HG03521 (cell line): Measurements from ENCODE around the gene PHF20.
"Not testable (repeated sequence)": the region's sequence is repeated elsewhere in the genome, so short reads cannot be mapped to it uniquely, and the experiment has no call there.

ENCODE experiments used
- ATAC-seq: cut with Tn5 transposase; IDR thresholded peaks from one replicate; pipeline ENCODE4 v1.9.1; 2021; ENCODE audit warnings: mild to moderate bottlenecking, moderate library complexity; ENCODE audit not compliant: unreplicated experiment

The PHF20 gene

DNA sequence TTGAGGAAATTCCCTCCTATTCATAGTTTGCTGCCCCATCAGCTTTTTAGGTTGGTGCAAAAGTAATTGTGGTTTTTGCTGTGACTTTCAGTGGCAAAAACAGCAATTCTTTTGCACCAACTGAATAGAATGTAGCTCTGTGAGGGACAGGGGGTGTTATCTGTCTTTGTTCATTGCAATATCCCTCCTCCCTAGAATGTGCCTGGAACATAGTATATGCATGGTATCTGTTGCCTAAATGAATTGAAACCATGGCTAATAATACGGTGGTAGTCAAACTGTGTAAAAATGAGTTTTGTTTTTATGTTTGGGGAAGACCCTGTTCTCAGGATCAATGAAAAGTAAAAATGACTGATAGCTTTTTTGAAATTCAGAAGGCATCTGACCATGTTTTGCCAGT lies 137.4 kb downstream of the PHF20 start:
- no peak for ATAC-seq

DNA sequence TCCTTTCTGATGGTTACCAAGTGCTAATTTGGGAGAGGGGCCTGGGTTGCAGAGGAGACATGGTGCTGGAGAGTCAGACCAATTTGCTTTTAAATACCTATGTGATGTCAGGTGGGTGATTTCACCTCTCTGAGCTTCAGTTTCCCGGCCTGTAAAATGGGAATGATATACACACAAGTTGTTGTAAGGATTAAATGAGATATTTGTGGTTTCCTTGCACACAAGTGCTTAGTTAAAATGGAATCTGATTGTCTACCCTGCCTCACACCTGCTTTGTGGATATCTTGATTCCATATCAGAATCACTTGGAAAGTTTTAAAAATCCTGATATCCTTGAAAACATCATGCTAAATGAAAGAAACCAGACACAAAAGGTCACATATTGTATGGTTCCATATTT lies 138.0 kb downstream of the PHF20 start:
- ATAC-seq, result no peak

DNA sequence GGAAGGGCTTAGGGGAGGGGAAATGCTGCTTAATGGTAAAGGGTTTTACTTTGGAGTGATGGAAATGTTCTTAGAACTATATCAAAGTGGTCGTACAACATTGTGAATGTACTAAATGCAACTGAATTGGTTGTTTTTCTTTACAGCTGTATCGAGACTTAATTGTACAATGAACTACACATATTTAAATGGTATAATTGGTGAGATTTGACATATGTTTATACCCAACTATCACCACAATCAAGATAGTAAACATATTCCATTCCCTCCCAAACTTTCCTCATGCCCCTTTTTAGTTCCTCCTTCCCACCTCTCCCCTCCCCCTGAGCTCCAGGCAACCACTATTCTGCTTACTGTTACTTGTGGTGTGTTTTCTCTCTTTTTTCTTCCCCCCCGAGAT lies 138.4 kb downstream of the PHF20 start:
- no peak for ATAC-seq

DNA sequence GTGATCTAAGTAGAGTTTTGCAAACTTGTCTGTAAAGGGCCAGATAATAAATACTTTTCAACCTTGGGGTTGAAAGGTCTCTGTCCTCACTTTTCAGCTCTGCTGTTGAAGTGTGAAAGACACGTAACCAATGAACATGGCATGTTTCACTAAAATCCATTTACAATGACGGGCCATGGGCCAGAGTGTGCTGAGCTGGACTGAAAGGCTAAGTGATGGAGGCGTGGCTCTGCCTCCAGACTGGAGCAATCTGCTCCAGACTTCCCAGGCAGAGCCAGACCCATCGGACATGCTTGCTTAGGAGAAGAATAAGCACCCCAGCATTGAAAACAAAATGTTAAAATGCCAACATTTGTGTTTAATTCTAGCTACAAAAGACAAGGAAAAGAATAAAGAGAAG lies 141.1 kb downstream of the PHF20 start:
- ATAC-seq, result no peak

DNA sequence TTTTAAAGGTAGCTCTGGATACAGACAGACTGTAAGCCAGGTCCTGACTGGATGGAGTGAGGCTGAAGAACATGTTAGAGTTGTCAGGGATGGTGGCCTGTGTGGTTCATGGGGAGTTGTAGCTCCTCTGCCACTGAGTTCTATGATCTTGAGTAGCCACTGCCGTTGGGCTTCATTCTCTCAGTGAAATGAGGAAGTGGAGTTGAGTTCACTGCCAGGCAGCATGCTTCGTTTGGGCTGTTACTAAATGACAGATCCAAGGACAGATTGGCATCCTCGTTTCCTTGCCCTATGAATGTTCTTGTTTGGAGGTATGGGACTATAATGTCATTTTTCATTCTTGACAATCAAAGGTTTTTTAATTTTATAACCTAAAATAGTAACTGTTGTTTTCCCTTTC lies 145.3 kb downstream of the PHF20 start:
- no peak for ATAC-seq

DNA sequence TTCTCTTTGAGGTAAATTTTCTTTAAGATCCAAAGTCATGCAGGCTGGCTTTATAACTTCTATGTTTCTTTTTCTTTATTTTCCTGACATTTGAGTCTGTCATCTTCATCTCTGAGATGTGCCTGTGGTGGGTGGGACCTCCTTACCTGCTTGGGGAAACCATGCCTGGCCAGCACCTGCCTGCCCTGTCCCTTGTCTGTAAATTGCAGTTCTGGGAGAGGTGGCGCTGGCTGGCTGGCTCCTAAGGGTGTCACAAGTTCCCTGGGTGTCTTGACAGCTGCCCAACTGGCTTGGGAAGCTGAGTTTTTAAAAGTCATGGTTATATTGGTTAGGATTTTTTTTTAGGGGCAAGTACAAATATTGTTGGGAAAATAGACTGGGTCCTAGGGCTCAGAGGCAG lies 146.2 kb downstream of the PHF20 start:
- ATAC-seq, result no peak

DNA sequence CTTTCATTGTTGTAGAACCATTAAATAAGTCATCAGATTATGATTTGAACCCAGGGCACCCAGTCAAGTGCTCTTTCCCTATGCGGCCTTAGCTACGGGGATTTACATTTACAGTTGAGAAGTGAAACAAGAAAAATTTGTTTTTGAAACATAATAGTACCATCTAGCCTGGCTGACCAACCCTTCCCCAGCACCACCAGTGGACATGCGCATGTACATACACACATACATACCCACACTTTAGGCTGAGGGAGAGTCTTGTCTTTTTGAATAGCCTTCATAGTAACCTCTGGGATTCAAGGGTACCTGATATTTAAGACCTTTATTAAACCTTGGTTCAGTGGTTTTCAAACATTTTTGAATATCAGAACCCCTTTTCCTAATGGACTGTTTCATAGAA lies 148.7 kb downstream of the PHF20 start:
- ATAC-seq, result no peak

DNA sequence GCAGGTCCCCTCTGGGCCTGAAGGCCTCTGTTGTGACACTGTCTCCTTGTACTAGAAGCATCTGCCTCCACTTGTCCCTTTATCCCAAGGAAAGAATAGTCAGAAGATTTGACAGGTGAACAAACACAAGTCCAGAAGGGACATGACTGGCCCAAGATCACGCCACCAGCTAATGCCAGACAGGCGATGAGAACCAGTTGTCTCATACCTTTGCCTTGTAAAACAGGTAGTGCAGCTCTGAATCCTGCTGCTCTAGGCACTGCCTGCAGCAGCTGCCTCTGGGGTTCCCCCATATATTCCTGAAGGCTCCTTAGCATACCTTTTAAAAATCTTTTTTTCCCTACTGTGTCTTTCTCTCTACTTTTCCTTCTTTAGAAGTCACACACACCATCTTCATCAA lies 157.5 kb downstream of the PHF20 start:
- ATAC-seq, result no peak

DNA sequence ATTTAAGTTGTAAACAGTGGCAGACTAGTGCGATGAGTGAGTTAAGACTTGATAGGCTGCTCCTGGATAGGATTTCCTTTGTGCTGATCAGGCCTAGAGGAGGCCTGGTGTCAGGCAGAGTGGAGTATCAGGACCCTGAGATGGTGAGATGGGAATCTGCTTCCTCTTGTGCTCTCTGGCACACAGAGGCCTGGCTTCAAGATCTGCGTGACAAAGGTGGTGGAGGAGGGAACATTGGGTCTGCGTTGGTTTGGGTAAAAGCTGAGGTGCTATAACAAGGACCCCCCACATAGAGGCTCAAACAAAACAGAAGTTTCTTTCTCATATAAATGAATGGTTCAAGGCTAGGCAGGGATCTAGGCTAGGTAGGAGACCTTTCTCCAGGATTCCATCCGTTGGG lies 162.2 kb downstream of the PHF20 start:
- ATAC-seq, result no peak

DNA sequence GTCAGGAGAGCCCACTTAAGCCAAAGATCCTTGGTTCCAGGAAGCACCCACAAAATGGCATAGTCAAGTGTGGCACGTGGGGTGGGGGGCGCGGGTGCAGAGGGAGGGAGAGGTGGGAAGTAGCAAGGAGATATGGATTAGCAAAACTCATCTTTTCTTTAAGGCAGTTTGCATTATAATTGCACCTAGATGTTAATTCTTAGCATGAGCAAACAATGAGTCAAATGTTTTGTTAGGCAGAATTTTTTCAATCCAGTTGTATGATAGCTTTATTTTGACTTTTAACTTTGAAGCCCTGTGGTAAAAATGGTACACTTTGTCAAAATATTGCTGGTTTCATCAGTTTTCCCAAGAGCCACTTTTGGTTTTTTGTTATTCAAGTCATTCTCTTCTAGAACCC lies 167.4 kb downstream of the PHF20 start:
- no peak for ATAC-seq

DNA sequence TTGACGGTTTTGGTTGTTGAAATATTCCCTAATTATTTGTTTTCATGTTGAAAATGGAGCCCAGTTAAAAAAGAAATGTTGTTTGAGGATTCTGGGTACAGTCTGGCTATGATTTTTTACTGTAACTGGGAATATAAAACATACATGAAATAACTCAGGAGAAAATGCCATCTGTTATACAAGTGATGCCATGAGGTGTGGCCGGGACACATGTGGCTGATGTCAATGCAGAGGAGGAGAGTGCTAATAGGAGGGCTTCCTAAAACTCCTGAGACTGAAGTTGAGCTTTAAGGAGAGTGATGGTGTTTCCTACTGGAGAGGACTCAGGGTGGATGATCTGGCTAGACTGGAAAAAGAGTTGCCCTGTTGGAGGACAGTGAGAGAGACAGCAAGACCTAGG lies 169.8 kb downstream of the PHF20 start:
- no peak for ATAC-seq

DNA sequence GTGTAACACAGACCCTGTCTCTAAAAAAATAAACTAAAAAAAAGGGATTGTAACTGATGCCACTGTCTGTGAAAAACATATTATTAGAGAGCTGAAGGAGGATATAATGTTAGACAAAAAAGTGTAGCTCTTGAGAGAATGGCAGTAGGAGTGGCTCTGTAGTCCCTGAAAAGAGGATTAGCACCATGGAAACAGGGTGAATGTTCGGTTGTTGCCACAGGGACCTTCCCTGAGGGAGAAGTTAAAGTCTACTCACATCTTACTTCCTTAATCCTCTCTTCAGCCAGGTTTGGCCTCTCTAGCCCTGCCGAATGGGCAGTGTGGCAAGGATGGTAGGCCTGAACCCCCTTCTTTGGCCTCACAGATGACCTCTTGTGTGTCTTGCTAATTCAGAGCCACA lies 170.4 kb downstream of the PHF20 start:
- ATAC-seq, result no peak

DNA sequence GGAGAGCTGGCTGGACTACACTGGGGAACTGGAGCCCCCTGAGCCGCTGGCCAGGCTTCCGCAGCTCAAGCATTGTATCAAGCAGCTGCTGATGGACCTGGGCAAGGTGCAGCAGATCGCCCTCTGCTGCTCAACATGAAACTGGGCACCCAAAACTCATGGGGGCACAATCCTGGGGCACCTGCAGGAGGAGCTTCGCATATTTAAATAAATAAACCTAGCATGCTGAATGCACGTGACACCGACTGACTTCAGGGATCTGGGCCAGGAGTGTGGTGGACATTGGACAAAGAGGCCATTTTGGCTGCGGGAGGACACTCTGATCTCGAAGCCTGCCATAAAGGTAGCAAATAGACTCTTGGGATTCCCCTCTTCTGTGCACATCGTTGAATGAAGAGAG lies 175.7 kb downstream of the PHF20 start:
- ATAC-seq, result no peak

DNA sequence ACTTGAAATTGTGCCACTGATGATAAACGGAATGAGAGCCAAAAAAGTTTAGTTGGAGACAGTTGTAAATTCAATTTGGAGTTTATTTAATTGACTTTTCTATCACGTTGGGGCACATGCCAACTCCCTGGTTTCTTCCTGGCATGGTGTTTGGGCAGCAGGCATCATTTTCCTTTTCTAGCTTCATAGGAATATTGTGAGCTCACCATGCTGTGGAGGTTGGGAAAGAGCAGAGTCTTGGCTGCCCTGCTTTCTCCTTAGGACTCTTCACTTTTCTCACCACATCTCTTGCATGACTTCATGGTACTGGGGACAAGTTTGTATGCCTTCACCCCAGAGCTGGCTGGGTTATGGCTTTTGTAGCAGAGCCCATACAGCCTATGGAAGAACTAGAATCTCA lies 176.1 kb downstream of the PHF20 start:
- no peak for ATAC-seq

DNA sequence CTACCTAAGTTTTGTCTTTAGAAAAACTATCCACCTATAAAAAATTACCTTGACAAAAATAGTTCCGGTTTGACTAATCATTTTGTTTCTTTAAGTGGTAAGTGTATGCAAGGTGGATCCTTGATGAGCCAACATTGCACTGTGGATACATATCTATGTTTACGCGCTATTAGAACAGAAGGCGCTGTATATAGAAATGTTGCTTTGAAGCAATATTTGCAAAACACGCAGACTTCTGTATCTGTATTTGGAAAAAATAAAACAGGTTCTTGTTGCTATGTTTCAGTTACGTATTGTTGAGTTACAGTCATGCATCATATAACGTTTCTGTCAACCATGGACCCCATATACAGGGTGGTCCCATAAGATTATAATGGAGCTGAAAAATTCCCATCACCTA lies 178.3 kb downstream of the PHF20 start:
- ATAC-seq, result no peak

DNA sequence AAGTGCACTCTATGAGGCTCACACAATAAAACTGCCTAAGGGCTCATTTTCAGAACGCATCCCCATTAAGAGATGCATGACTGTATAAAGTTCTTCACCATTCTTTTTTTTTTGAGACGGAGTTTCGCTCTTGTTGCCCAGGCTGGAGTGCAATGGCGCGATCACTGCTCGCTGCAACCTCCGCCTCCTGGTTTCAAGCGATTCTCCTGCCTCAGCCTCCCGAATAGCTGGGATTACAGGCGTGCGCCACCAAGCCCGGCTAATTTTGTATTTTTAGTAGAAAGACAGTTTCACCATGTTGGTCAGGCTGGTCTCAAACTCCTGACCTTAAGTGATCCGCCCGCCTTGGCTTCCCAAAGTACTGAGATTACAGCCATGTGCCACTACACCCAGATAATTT lies 180.3 kb downstream of the PHF20 start:
- not testable (repeated sequence) for ATAC-seq

DNA sequence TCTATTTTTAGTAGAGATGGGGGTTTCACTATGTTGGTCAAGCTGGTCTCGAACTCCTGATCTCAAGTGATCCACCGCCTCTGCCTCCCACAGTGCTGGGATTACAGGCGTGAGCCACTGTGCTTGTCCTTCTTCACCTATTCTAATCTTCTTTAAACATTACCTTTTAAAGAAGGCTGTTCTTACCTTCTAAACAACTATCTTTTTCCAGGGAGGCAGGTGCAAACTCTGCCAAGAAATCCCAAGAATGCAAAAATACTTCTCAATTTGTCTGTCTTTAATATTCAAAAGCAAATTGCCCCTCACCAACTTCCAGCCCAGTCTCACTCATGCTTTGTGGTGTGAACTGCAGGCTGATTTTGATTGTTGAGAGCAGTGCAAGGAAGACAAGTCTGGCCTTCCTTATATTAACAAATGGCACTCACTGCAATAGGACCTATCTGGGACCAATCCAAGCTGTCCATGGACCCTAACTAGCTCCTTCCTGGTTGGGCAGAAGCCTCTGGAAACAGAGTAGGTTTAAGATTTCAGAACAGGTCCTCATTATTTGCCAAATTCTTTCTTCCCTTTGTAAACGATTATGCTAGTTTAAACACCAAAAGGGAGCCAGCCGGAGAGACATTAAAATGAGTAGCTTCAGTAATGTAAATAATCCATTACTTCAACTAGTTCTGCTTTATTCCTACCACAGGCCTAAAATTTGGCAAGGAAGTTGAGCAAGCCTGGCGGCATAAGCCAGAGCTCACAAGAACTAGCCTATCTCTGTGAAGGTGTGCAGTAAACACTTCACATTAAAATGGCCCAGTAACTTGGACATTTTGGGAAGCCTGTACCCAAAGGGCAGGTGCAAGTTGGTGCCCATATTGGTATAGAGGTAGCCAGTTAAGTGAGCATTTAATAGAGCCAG lies 180.9 kb downstream of the PHF20 start:
- no peak for ATAC-seq

DNA sequence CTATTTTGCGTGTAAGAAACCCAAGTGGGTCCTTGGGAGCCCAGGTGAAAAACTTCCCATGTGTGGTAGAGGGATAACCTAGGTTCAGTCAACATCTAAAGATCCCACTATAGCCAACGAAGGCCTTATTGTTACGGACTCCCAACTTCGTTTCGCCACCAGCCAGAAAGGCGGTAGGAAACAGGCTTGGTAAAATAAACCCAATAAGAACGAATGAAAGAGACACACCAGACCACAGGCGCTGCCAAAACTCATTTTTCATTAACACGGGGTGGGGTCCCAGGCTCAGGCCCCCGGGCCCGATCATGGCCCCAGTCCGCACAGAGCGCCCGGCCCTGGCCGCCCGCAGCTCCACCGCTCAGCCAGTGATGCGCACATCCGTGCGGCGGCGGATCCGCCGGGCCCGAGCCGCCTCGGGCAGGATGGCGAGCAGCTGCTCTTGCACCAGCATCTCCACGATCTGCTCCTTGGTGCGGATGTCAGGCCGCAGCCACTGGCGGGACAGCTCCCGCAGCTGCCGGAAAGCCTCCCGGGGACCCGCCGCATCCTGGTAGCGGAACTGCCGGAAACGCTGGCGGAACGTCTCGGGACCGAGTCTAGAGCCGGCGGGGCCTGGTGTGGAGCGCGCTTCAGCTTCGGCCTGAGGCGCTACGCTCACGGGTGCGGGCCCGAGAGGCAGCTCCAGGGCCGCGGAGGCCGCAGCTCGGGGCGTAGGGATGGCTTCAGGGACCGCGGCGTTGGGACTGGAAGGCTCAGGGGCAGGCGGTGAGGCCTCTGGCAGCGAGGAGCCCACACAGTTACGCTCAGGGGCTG lies 181.8 kb downstream of the PHF20 start:
- ATAC-seq, result peak; percentile 21

DNA sequence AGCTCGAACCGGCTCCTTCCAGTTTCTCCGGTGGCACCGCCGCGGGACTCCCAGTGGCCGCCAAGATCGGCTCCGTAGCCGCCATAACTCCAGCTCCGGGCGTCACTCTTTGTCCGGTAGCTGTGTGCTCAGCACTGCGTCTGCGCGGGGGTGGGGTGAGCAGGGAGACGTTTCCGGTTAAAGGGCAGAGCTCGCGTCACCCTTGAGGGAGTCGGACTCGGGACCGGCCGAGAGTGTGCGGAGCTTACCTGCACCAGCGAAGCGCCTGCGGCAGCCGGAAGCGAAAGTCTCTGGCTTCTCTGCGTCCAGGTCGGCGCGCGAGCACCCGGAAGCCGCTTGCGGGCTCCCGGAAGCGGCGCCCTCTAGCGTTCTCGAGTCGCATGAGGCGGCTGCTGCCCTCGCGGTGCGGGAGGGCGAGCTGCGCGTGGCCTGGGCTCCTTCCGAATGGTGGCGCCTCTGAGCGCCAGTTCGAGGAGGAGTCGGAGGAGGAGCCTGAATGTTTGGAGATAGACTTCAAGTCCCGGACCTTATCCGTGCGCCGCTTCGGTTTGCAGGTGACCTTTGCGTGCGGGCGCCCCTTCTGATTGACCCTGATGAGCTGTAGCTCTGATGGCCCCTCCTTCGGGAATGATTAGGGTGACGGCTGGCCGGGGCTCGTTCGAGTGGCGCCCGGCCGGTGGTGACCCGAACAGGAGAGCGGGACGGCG lies 182.5 kb downstream of the PHF20 start, which contains the start of gene SCAND1:
SCAND1 (minus strand) TSS at position 303 of the 707 bp plus-strand sequence; CDS start at position 85, 218 bp downstream.
- peak; percentile 83 for ATAC-seq

DNA sequence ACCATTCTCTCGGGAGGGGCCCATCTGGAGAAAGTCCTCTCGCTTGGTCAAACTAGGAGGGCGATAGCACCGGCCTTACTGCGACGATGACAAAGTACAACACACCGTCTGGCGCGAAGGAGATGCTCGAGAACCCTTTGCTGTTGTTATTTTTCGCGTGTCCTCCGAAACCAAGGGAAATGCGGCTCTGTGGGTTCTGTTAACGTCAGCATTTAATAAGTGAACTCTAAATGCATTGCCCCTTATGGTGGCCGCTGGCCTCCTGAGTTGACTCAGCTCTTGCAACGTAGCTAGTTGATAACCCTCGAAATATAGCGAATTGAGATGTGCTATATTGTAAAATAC lies 183.1 kb downstream of the PHF20 start:
- no peak for ATAC-seq

DNA sequence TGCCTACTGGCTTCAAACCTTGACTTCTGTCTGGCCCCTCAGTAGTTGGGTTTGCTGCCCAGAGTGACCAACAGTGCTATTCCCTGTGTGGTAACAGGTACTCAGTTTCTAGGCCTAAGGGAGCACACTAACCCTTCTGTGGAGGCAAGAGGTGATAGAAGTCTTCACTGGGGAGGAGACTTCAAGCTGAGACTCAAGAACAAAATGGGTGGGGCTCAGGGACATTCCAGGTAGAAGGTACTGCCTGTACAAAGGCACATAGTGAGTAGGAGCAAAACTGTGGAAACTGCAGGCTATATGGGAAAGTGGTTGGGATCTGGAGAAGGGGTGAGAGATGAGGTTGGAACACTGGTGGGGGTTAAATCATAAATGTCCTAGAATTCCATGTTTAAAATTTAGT lies 184.8 kb downstream of the PHF20 start:
- no peak for ATAC-seq
